Choroid plexus epithelial cell (primary cell): ENCODE measurements around the gene MYL11.

Experiments
- DNase-seq: peaks from one replicate; pipeline ENCODE4 v3.0.0-alpha.2; 2010; ENCODE audit warnings: low read depth
- H3K4me3 ChIP-seq: 2 replicates; pipeline ENCODE4 v1.5.1; 2011; ENCODE audit warnings: low read depth, mild to moderate bottlenecking, control low read depth, low read length, moderate library complexity
- TF ChIP-seq, protein P1 (sequence below): conservative IDR thresholded peaks from 2 replicates; pipeline ENCODE4 v1.5.1; 2011; ENCODE audit warnings: low read depth, mild to moderate bottlenecking, control low read depth, inconsistent platforms, low read length, moderate library complexity

The MYL11 gene

DNA sequence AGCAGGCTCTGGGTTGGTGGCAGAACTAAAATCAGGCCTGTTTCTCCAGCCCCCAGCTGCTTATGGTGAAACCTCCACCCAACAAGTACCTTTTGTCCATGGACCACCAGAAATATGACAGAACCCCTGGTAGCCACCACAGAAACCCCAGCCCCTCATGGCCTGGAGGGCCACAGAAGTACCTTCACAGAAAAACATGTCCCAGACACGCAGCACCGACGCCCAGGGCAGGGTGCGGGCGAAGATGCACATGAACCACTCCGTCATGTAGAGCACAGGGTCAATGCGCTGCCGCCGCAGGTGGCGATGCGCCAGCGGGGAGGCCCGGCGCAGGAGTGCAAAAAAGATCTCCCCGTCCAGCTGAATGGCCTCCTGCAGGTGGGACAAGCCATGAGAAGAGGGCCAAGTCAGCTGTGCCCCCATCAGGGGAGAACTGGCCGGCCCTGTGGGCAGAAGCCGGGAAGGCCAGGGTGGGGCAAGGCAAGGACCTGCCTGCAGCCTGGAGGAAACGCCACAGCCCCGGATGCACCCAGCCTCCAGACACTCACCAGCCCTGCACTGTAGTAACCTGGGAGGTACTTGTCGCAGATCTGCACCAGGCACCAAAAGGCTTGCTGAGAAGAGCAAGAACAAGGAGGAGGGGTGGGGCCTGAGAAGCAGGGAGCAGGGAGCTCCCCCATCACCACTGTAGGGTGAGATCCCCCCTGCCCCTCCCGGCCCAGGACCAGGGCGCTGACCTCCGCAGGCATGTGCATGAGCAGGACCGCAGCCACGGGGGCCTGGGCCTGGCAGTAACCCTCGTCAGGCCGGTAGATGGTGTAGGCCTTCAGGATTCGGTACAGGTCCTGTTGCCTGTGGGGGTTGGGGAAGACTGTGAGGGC lies 15.4 kb upstream of the MYL11 start:
- TF ChIP-seq, protein P1, sequence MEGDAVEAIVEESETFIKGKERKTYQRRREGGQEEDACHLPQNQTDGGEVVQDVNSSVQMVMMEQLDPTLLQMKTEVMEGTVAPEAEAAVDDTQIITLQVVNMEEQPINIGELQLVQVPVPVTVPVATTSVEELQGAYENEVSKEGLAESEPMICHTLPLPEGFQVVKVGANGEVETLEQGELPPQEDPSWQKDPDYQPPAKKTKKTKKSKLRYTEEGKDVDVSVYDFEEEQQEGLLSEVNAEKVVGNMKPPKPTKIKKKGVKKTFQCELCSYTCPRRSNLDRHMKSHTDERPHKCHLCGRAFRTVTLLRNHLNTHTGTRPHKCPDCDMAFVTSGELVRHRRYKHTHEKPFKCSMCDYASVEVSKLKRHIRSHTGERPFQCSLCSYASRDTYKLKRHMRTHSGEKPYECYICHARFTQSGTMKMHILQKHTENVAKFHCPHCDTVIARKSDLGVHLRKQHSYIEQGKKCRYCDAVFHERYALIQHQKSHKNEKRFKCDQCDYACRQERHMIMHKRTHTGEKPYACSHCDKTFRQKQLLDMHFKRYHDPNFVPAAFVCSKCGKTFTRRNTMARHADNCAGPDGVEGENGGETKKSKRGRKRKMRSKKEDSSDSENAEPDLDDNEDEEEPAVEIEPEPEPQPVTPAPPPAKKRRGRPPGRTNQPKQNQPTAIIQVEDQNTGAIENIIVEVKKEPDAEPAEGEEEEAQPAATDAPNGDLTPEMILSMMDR, result no peak
- H3K4me3 ChIP-seq, result no peak overlapping the region
- DNase-seq, result no peak

DNA sequence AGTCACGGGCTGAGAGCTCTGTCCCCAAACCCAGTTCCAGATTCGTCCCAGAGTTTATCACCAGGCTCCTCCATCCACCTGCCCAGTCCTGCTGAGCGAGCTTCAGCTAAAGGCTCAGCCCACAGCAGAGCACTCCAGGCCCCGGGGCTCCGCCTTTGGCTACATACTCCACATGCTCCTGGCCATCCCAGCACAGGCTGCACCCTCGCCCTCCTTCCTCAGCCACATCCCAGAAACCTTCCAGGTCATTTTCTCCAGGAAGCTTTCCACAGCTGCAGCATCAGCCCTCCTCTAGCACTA lies 14.8 kb upstream of the MYL11 start:
- no peak overlapping the region for H3K4me3 ChIP-seq
- TF ChIP-seq, protein P1, result no peak
- no peak for DNase-seq

DNA sequence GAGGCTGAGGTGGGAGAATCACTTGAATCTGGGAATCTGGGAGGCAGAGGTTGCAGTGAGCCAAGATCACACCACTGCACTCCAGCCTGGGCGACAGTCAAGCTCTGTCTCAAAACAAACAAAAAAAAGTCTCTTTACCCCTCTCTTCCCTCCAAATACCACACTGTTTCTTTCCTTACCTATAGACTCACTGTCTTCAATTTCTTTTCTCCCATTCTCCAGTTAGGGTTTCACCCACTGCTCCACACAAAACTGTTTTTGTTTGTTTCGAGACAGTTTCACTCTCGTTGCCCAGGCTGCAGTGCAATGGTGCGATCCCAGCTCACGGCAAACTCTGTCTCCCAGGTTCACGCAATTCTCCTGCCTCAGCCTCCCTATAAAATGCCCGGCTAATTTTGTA lies 13.4 kb upstream of the MYL11 start:
- no peak overlapping the region for H3K4me3 ChIP-seq
- no peak for DNase-seq
- TF ChIP-seq, protein P1, result no peak

DNA sequence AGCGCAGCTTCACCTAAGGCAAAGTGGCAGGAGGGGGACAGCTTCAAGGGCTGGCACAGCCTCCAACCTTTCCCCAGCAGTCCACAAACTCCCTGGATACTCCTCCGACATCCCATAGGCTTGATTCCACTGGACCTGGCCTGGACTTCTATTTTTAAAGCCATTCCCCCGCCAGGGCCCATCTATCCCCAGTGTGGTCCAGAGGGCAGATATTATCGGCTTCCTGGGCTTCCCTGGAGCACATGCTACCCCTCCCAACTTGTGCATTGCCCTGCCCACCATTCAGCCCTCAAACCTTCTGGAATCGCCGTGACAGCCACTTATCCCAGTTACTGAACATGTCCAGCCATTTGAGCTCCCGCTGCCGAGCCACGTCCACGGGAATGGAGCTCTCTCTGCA lies 9.4 kb upstream of the MYL11 start:
- no peak for DNase-seq
- TF ChIP-seq, protein P1, result no peak
- no peak overlapping the region for H3K4me3 ChIP-seq

- no peak for DNase-seq
- TF ChIP-seq, protein P1, result no peak
- H3K4me3 ChIP-seq, result no peak overlapping the region
Observed at GRCh38 chr16:30366511-30366910, 8.1 kb upstream of the MYL11 start.

DNA sequence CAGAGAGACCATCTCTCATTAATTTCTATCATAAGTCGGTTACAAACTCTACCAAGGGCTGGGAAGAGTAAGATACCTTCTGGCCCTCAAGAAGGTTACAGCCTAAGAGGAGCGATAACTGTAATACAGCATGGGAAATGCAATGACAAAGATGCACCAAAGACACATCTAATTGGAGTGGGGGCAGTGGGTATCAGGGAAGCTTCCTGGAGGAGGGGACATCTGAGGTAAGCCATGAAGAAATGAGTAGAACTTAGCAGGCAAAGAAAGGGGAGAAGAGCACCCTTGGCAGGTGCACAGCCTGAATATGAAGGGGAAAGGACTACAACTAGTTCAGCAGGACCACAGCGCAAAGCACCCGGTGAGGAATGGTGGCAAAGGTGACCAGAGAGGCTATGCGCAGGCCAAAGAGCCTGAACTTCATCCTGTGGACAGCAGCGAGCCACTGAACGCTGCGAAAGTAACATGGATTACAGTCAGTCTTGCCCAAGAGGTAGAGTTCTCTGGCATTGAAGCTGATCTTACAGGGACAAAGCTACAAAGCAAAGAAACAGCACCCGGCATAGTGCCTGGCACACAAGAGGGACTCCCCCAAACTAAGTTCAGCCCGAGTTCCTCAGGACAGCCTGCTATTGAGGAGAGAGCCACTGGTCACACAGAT lies 7.1 kb upstream of the MYL11 start:
- TF ChIP-seq, protein P1, result no peak
- no peak for DNase-seq
- peak overlapping the region; percentile 72 for H3K4me3 ChIP-seq
